Endodermal cell (in vitro differentiated cells): ENCODE data around the gene ZNF281. TPM values are rescaled to one million over a fixed set of nuclear protein-coding genes. Genes with fewer than 3 reads are reported as not detected.

Experiments
- DNase-seq: peaks from one replicate; pipeline ENCODE4 v3.0.0-alpha.2; 2017
- H3K27ac ChIP-seq: 2 replicates; pipeline ENCODE4 v1.5.1; 2013; ENCODE audit warnings: mild to moderate bottlenecking, low read depth, low read length, moderate library complexity
- H3K27me3 ChIP-seq: 2 replicates; pipeline ENCODE4 v1.6.1; 2013; ENCODE audit warnings: mild to moderate bottlenecking, low read length, moderate library complexity; ENCODE audit not compliant: insufficient read depth, control insufficient read depth, poor library complexity, severe bottlenecking
- H3K36me3 ChIP-seq: 2 replicates; pipeline ENCODE4 v1.7.0; 2013; ENCODE audit warnings: mild to moderate bottlenecking, low read length, moderate library complexity; ENCODE audit not compliant: control insufficient read depth, insufficient read depth
- H3K4me1 ChIP-seq: one replicate; pipeline ENCODE4 v1.7.0; 2013; ENCODE audit warnings: low read length; ENCODE audit not compliant: control insufficient read depth, insufficient read depth
- H3K4me3 ChIP-seq: 2 replicates; pipeline ENCODE4 v1.5.1; 2013; ENCODE audit warnings: mild to moderate bottlenecking, low read length, moderate library complexity
- H3K9ac ChIP-seq: 2 replicates; pipeline ENCODE4 v1.6.1; 2013; ENCODE audit warnings: mild to moderate bottlenecking, low read length, moderate library complexity; ENCODE audit not compliant: poor library complexity, severe bottlenecking; ENCODE audit errors: extremely low read depth
- H3K9me3 ChIP-seq: 2 replicates; pipeline ENCODE4 v1.6.1; 2013; ENCODE audit warnings: mild to moderate bottlenecking, low read length, moderate library complexity; ENCODE audit not compliant: control insufficient read depth
- H3K27ac Mint-ChIP-seq: 2 replicates; pipeline ENCODE4 v1.8.0; 2020; ENCODE audit warnings: mixed read lengths
- H3K27me3 Mint-ChIP-seq: 2 replicates; pipeline ENCODE4 v1.8.0; 2021; ENCODE audit warnings: mild to moderate bottlenecking, mixed read lengths; ENCODE audit not compliant: insufficient read depth
- H3K36me3 Mint-ChIP-seq: 2 replicates; pipeline ENCODE4 v1.8.0; 2020; ENCODE audit warnings: low read depth, mixed read lengths
- H3K4me1 Mint-ChIP-seq: 2 replicates; pipeline ENCODE4 v1.8.0; 2020; ENCODE audit warnings: mixed read lengths
- H3K4me3 Mint-ChIP-seq: 2 replicates; pipeline ENCODE4 v1.8.0; 2020; ENCODE audit warnings: mild to moderate bottlenecking, moderate library complexity, mixed read lengths
- H3K9me3 Mint-ChIP-seq: 2 replicates; pipeline ENCODE4 v1.8.0; 2020; ENCODE audit warnings: mild to moderate bottlenecking, mixed read lengths
- WGBS, 2 experiments: methylation state at CpG; one replicate each; pipeline versions ENCODE4 v1.1.5 to v1.1.7; 2013; ENCODE audit warnings: missing lambda C conversion rate in 2 of 2, mixed read lengths in 1 of 2; ENCODE audit not compliant: insufficient coverage in 1 of 2, insufficient read length in 1 of 2; 5-methylcytosine and 5-hydroxymethylcytosine counted together
- total RNA-seq, 2 donors: library from RNA; stranded (reverse); fragmentation: NEBNext Ultra II Directional in 1 of 2; extraction: Animal tissue kit (Norgen Biotek cat#: 25700) in 1 of 2; gene quantifications; 2 replicates in 1 of 2; 3 replicates in 1 of 2; pipeline ENCODE4 v1.2.1, GENCODE V29; 2021
- TF ChIP-seq, protein P1 (sequence below): fragments of 200-600 bp; sonication (generic); conservative IDR thresholded peaks from 2 replicates; pipeline ENCODE4 v1.5.0; 2021; ENCODE audit warnings: antibody characterized with exemption, mild to moderate bottlenecking

Gene ZNF281
- total RNA-seq, 2 donors from 2014 or later = 51.7 to 61.1 TPM

DNA sequence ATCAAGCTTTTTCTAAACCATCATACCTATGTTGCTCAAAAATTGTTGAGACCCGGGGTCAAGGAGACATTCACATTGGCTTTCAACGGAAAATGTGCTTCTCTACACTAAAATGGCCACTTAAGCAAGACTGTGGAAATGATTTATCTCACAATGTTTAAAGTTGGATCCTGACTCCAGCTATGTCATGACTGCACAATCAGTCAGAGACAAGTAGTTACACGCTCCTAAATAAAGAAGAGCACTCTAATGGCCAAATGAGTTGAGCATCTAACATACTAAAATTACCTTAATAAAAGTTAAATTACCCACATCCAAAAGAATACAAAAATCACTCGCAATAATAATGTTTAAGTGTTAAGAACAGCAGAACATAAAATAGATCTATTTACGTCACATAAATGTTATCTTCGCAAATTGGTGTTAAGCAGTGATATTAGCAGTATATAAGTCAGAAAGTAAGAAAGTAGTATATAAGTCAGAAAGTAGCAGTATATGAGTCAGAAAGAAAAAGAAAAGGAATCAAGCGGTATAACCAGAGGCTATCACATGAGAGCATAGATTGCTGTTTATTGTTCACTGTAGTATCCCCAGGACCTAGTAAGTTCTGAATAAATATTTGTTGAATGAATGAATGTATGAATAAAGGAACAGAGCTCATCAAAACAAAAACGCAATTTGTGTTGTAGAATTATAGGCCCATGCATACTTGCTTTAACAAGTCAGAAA, 28.4 kb downstream of the ZNF281 start:
- Mint-ChIP-seq H3K4me1 (peaks cover 42% of the 10 kb centered on the region), H3K27ac (no peak overlapping the region), H3K27me3 (no peaks in the 10 kb centered on the region), H3K36me3 (peaks cover 2% of the 10 kb centered on the region), H3K4me3 (no peak overlapping the region), H3K9me3 (no peaks in the 10 kb centered on the region)
- Histone ChIP-seq H3K9me3 (no peaks in the 10 kb centered on the region), H3K36me3 (no peaks in the 10 kb centered on the region), H3K27ac (no peak overlapping the region), H3K9ac (no peak overlapping the region), H3K4me1 (peaks cover 9% of the 10 kb centered on the region), H3K27me3 (no peaks in the 10 kb centered on the region), H3K4me3 (no peak overlapping the region)
- DNase-seq = no peak
- WGBS, 2 experiments = 94 to 97% methylated on average over 6 to 8 of the region's 8 CpGs
- TF ChIP-seq, protein P1, sequence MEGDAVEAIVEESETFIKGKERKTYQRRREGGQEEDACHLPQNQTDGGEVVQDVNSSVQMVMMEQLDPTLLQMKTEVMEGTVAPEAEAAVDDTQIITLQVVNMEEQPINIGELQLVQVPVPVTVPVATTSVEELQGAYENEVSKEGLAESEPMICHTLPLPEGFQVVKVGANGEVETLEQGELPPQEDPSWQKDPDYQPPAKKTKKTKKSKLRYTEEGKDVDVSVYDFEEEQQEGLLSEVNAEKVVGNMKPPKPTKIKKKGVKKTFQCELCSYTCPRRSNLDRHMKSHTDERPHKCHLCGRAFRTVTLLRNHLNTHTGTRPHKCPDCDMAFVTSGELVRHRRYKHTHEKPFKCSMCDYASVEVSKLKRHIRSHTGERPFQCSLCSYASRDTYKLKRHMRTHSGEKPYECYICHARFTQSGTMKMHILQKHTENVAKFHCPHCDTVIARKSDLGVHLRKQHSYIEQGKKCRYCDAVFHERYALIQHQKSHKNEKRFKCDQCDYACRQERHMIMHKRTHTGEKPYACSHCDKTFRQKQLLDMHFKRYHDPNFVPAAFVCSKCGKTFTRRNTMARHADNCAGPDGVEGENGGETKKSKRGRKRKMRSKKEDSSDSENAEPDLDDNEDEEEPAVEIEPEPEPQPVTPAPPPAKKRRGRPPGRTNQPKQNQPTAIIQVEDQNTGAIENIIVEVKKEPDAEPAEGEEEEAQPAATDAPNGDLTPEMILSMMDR = no peak

DNA sequence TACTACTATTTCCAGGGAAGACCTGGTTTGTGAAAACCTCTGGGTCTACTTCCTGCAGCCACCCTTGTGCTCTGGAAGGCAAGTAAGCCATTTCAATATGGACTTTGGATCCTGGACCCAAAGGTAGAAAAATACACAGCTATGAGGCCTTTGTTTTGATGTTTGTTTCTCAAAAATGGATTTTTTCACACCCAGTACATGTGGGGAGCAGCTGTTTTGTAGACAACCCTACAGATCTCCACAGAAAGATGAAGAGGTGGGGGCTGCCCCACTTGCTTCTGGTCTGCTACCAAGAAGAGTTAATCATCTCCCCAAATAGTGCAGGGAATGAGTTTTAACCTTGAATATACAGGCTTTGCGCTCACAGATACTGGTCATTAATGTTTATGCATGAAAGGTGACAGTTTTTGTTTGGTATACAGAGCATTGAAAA, 29.2 kb downstream of the ZNF281 start:
- H3K27ac Mint-ChIP-seq = no peak overlapping the region
- H3K27me3 Mint-ChIP-seq = no peaks in the 10 kb centered on the region
- no peaks in the 10 kb centered on the region for H3K9me3 Mint-ChIP-seq
- peaks cover 2% of the 10 kb centered on the region for H3K36me3 Mint-ChIP-seq
- no peaks in the 10 kb centered on the region for H3K36me3 ChIP-seq
- H3K27me3 ChIP-seq = no peaks in the 10 kb centered on the region
- no peak overlapping the region for H3K4me3 ChIP-seq
- DNase-seq = peak; percentile 40
- no peak overlapping the region for H3K27ac ChIP-seq
- no peak overlapping the region for H3K9ac ChIP-seq
- 96 to 100% methylated on average over 1 of the region's 1 CpG for WGBS, 2 experiments
- no peak overlapping the region for H3K4me3 Mint-ChIP-seq
- H3K4me1 ChIP-seq = peaks cover 9% of the 10 kb centered on the region
- peaks cover 47% of the 10 kb centered on the region for H3K4me1 Mint-ChIP-seq
- H3K9me3 ChIP-seq = no peaks in the 10 kb centered on the region
- TF ChIP-seq, protein P1 = no peak

DNA sequence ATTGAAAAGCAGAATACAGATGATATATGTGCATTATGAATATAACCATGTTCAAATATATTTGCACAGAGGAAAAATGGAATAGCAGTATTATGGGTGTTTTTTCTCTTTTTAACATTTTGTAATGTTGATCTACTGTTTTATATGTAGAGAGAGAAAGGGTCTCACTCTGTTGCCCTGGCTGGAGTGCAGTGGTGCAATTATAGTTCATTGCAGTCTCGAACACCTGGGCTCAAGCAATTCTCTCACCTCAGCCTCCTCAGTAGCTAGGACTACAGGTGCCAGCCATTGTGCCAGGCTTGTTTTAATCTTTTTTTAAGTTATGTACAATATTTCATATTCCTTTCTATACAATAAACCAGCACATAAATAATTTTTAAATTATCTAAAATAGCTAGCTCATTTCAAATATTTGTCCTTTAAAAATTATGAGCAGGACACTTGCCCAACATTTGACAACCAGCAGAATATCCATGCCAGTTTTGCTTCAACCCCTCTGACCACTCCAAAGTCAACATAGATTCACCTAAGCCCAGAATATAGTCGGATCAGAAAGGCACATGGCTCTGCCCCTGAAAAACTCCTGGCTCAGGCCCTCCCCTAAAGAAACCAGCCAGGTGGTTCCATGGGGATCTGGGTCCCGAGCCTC, 29.8 kb downstream of the ZNF281 start:
- no peaks in the 10 kb centered on the region for H3K27me3 Mint-ChIP-seq

More for the DNA sequence above, 29.8 kb downstream of the ZNF281 start:
- Histone ChIP-seq H3K4me1 (peaks cover 9% of the 10 kb centered on the region), H3K4me3 (no peak overlapping the region), H3K9me3 (no peaks in the 10 kb centered on the region), H3K9ac (no peak overlapping the region), H3K27ac (no peak overlapping the region), H3K27me3 (no peaks in the 10 kb centered on the region), H3K36me3 (no peaks in the 10 kb centered on the region)
- no peak overlapping the region for H3K4me3 Mint-ChIP-seq
- WGBS, 2 experiments = 86 to 95% methylated on average over 1 to 3 of the region's 3 CpGs
- DNase-seq = no peak
- H3K27ac Mint-ChIP-seq = no peak overlapping the region
- no peaks in the 10 kb centered on the region for H3K9me3 Mint-ChIP-seq
- H3K36me3 Mint-ChIP-seq = no peaks in the 10 kb centered on the region
- TF ChIP-seq, protein P1 = no peak
- peaks cover 53% of the 10 kb centered on the region for H3K4me1 Mint-ChIP-seq
